GM21737 (cell line): Measurements from ENCODE around the gene PPM1K.

Experiments
- ATAC-seq: cut with Tn5 transposase; IDR thresholded peaks from one replicate; pipeline ENCODE4 v1.9.1; 2021; ENCODE audit warnings: mild to moderate bottlenecking, moderate library complexity; ENCODE audit not compliant: unreplicated experiment

Gene PPM1K

GRCh38 chr4:88223516-88223915 is 60.8 kb downstream of the PPM1K start:
- ATAC-seq: no peak

GRCh38 chr4:88219099-88219498 is 65.3 kb downstream of the PPM1K start:
- ATAC-seq: no peak

- no peak for ATAC-seq
Measured at GRCh38 chr4:88217169-88217568, 67.2 kb downstream of the PPM1K start.

- ATAC-seq: no peak
Measured at GRCh38 chr4:88216395-88216794, 68.0 kb downstream of the PPM1K start.

GRCh38 chr4:88215351-88215750 is 69.0 kb downstream of the PPM1K start:
- no peak for ATAC-seq

GRCh38 chr4:88212253-88212561 is 72.2 kb downstream of the PPM1K start:
- no peak for ATAC-seq

GRCh38 chr4:88211473-88212252 is 72.7 kb downstream of the PPM1K start:
- no peak for ATAC-seq

GRCh38 chr4:88208156-88208555 is 76.2 kb downstream of the PPM1K start:
- no peak for ATAC-seq
